Rectal smooth muscle tissue (tissue), 1 donor: ENCODE measurements around the gene RAB3GAP2.
"Not testable (repeated sequence)": the region's sequence is repeated elsewhere in the genome, so short reads cannot be mapped to it uniquely, and the experiment has no call there.

Experiments used
- H3K27ac ChIP-seq: one replicate; pipeline ENCODE4 v1.7.0; 2013; ENCODE audit warnings: low read depth, low read length, inconsistent platforms
- H3K27me3 ChIP-seq: one replicate; pipeline ENCODE4 v1.7.0; 2013; ENCODE audit warnings: low read length; ENCODE audit not compliant: control insufficient read depth, insufficient read depth
- H3K36me3 ChIP-seq: one replicate; pipeline ENCODE4 v1.7.0; 2013; ENCODE audit warnings: low read length; ENCODE audit not compliant: control insufficient read depth, insufficient read depth
- H3K4me1 ChIP-seq: one replicate; pipeline ENCODE4 v1.7.0; 2013; ENCODE audit warnings: low read length; ENCODE audit not compliant: control insufficient read depth, insufficient read depth
- H3K4me3 ChIP-seq: one replicate; pipeline ENCODE4 v1.7.0; 2013; ENCODE audit warnings: low read length
- H3K9ac ChIP-seq: one replicate; pipeline ENCODE4 v1.7.0; 2013; ENCODE audit warnings: low read length

The RAB3GAP2 gene

GRCh38 chr1:220217383-220217988, 54.8 kb downstream of the RAB3GAP2 start:
- Histone ChIP-seq H3K9ac (no peak overlapping the region), H3K27ac (no peak overlapping the region), H3K4me1 (no peaks in the 10 kb centered on the region), H3K4me3 (no peak overlapping the region), H3K36me3 (no peaks in the 10 kb centered on the region), H3K27me3 (no peaks in the 10 kb centered on the region)

DNA sequence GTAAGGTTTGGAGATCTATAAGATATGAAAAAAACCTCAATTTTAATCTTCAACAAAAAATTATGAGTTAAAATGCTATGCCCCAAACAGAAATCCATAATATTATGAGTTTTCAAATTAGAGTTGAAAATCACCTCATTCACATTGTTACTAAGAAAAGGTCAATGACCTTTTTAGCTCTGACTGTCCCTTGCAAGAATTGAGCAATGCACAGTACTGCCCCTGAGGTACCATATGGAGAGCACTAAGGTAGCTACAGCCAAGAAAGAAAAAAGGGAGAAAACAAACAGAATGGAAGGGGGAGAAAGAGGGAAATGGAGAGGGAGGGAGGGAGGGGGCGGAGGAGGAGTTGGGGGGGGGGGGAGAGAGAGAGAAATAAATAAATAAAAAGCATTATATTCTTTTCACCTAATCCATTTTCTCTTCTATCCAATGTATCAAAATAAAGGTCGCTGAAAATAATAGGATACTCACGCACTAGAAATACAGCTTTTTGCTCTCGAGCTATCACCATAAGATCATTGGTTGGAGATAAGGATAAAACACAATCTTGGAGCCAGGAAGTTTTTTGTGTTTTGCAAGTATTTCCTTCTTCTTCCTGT, 58.8 kb downstream of the RAB3GAP2 start:
- peaks cover 5% of the 10 kb centered on the region for H3K36me3 ChIP-seq
- H3K4me3 ChIP-seq = no peak overlapping the region
- no peaks in the 10 kb centered on the region for H3K4me1 ChIP-seq
- no peak overlapping the region for H3K27ac ChIP-seq
- no peaks in the 10 kb centered on the region for H3K27me3 ChIP-seq
- H3K9ac ChIP-seq = no peak overlapping the region

GRCh38 chr1:220207411-220207810, 64.8 kb downstream of the RAB3GAP2 start:
- H3K4me3 ChIP-seq = no peak overlapping the region
- peaks cover 11% of the 10 kb centered on the region for H3K36me3 ChIP-seq
- H3K27me3 ChIP-seq = no peaks in the 10 kb centered on the region
- no peak overlapping the region for H3K9ac ChIP-seq
- no peak overlapping the region for H3K27ac ChIP-seq
- no peaks in the 10 kb centered on the region for H3K4me1 ChIP-seq

- not testable (repeated sequence) for H3K27me3 ChIP-seq, H3K4me3 ChIP-seq, H3K9ac ChIP-seq, H3K27ac ChIP-seq, H3K4me1 ChIP-seq
- peaks cover 13% of the 10 kb centered on the region for H3K36me3 ChIP-seq
These were observed 67.5 kb downstream of the RAB3GAP2 start for GRCh38 chr1:220204758-220205157.

GRCh38 chr1:220203816-220204215, 68.4 kb downstream of the RAB3GAP2 start:
- H3K4me3 ChIP-seq = no peak overlapping the region
- no peak overlapping the region for H3K9ac ChIP-seq
- peaks cover 16% of the 10 kb centered on the region for H3K36me3 ChIP-seq
- H3K27ac ChIP-seq = no peak overlapping the region
- no peaks in the 10 kb centered on the region for H3K27me3 ChIP-seq
- no peaks in the 10 kb centered on the region for H3K4me1 ChIP-seq

- Histone ChIP-seq H3K4me3 (no peak overlapping the region), H3K9ac (no peak overlapping the region), H3K36me3 (peaks cover 15% of the 10 kb centered on the region), H3K27me3 (no peaks in the 10 kb centered on the region), H3K4me1 (no peaks in the 10 kb centered on the region), H3K27ac (no peak overlapping the region)
These were observed 73.9 kb downstream of the RAB3GAP2 start for GRCh38 chr1:220198186-220199005.

DNA sequence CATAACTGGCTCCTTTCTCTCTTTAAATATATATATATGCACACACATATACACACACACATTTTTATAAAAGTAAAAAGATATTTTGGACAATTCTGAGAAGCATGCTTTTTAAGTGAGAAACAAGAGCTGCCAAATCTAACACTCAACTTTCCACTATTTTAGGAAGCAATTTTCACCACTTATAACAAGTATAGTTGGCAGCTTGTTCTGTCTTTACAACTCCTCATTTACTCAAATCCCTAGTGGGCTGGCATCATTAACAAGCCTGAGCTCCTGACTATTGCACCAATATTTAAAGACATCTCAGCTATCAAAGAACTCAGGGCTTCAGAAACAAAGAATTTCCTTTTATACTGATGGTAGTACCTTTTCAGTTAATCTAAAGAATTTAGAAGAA, 76.6 kb downstream of the RAB3GAP2 start:
- Histone ChIP-seq H3K36me3 (peaks cover 24% of the 10 kb centered on the region), H3K27me3 (no peaks in the 10 kb centered on the region), H3K27ac (no peak overlapping the region), H3K4me3 (no peak overlapping the region), H3K4me1 (no peaks in the 10 kb centered on the region), H3K9ac (no peak overlapping the region)

DNA sequence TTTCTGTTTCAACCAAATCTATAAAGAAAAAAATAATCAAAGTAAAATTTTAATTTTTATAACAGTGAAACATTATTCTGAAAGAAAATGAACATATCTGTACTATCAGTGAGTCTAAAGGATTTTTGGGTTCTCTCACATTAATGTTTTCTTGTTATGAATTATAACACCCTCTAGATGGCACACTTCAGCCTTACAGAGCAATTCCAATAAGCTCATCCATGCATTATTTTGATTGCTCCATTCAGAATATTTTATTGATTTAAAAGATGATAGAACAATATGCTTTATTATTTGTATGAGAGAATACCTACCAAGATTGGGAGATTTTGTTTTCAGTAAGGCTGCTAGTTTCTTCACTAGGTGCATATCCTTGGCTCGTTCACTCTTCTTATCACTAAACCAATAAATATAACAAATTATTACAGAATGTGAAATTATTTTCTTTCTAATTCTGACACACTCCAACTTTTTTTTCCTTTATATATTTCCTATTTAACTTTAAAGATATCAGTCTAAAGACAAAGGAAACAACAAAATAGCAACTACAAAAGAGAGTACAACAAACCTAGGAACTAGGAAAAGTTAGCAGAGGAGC, 82.4 kb downstream of the RAB3GAP2 start:
- H3K27ac ChIP-seq = no peak overlapping the region
- no peak overlapping the region for H3K9ac ChIP-seq
- no peaks in the 10 kb centered on the region for H3K27me3 ChIP-seq
- H3K36me3 ChIP-seq = peaks cover 20% of the 10 kb centered on the region
- H3K4me3 ChIP-seq = no peak overlapping the region
- H3K4me1 ChIP-seq = no peaks in the 10 kb centered on the region

DNA sequence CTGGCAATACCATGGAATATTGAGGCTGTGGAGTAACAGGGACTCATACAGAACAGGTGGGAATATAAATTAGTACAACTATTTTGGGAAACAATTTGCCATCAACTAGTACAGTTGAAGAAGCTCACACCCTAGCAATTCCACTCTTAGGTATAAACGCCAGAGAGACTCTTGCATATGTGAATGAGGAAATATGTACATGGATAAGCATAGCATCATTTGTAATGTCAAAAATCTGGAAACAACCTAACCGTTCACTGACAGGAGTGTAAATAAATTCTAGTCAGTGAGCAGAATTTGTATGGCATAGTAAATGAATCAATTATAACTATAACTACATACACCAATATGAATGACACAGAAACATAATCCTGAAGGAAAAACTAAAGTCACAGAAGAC, 83.7 kb downstream of the RAB3GAP2 start:
- Histone ChIP-seq H3K9ac (no peak overlapping the region), H3K4me3 (no peak overlapping the region), H3K36me3 (peaks cover 17% of the 10 kb centered on the region), H3K4me1 (no peaks in the 10 kb centered on the region), H3K27ac (no peak overlapping the region), H3K27me3 (no peaks in the 10 kb centered on the region)

GRCh38 chr1:220186752-220187151, 85.5 kb downstream of the RAB3GAP2 start:
- H3K9ac ChIP-seq = no peak overlapping the region
- H3K4me1 ChIP-seq = no peaks in the 10 kb centered on the region
- H3K27ac ChIP-seq = no peak overlapping the region
- peaks cover 7% of the 10 kb centered on the region for H3K36me3 ChIP-seq
- no peak overlapping the region for H3K4me3 ChIP-seq
- no peaks in the 10 kb centered on the region for H3K27me3 ChIP-seq

DNA sequence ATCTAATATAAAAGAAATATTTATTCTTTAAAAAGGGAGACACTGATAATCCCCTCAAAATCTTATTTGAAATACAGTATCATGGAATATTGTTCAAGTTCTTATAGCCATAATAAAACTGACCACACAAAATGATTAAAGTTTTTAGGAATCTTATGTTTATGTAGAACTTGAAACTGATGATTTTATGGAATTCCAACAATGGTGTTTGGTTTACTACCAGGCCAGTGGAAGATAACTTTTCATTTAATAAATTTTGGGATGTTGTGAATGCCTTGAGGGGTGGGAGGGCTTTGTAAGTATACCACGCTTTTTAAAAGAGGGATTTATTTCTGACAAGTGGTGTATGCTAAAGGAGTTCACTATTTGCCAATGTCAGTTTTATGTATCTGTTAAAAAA, 87.7 kb downstream of the RAB3GAP2 start:
- Histone ChIP-seq H3K4me1 (no peaks in the 10 kb centered on the region), H3K27me3 (no peaks in the 10 kb centered on the region), H3K9ac (no peak overlapping the region), H3K27ac (no peak overlapping the region), H3K4me3 (no peak overlapping the region), H3K36me3 (peaks cover 6% of the 10 kb centered on the region)

GRCh38 chr1:220182656-220183055, 89.6 kb downstream of the RAB3GAP2 start:
- Histone ChIP-seq H3K27ac (no peak overlapping the region), H3K9ac (no peak overlapping the region), H3K36me3 (peaks cover 3% of the 10 kb centered on the region), H3K27me3 (no peaks in the 10 kb centered on the region), H3K4me1 (no peaks in the 10 kb centered on the region), H3K4me3 (no peak overlapping the region)
